Nucleus accumbens (tissue), 56 donors: ENCODE data around the gene STX8.
"Not testable (repeated sequence)": the region's sequence is repeated elsewhere in the genome, so short reads cannot be mapped to it uniquely, and the experiment has no call there.

Experiments used
- DNase-seq, 56 donors: peaks; one replicate each; lab custom pipeline; 2025; lab: John Stamatoyannopoulos, UW

STX8 gene

DNA sequence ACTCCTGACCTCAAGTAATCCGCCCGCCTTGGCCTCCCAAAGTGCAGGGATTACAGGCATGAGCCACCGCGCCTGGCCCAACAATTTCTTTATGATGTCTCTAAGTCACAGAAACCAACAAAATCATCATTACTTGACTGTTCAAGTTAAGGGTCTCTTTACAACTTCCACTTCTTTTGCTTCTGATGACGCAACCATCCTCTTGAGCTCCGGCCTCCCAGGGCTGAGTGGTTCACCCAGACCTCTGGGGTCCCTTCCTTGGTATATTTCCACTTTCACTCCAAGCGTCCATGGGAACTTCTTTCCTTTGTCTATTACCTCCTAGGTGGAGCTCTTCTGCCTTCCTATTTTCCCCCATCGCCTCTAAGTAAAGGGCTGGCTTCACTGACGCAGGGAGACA lies 300.6 kb downstream of the STX8 start:
- DNase-seq: no peak

DNA sequence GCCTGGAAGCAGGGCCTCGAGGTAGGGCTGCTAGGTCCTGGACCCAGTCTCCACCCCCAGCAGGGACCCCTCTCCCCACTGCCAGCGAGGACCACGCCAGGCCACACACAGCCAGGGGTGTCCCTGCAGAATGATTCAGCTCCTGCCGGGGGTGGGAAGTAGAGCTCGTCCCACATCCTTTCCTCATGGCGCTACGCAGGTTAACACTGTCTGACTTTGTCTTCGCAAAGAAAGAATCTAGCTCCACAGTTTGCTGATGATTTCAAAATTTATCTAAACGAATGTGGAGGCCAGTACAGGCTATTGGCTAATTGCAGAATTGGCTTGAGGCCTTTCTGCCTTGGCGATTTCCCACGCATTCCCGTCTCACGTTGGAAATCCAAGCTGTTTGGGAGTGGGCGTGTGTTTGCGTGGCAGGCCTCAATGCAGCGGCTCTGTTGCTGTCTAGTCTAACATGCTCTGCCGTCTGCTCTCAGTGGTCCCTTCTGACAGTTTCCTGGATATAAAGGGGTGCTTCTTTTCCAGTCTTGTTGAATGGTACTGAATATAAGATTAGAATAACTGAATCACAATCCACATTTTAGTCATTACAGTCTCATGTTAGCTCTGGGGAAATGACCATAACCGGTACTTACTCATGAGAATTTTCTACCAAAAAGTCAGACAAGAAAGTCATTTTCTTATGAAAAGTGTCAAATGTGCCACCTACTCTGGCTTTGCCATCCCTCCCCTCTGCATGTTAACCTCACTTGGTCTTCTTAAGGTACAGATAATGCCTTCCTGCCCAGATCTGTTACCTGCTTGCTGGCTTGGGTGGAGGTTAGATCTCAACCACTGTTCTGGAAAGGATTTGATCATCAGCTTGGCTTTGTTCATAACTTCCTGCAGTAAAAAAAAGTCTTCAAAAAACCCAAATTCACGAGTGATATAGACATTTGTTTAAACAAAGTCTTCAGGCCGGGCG lies 301.9 kb downstream of the STX8 start:
- DNase-seq: no peak

DNA sequence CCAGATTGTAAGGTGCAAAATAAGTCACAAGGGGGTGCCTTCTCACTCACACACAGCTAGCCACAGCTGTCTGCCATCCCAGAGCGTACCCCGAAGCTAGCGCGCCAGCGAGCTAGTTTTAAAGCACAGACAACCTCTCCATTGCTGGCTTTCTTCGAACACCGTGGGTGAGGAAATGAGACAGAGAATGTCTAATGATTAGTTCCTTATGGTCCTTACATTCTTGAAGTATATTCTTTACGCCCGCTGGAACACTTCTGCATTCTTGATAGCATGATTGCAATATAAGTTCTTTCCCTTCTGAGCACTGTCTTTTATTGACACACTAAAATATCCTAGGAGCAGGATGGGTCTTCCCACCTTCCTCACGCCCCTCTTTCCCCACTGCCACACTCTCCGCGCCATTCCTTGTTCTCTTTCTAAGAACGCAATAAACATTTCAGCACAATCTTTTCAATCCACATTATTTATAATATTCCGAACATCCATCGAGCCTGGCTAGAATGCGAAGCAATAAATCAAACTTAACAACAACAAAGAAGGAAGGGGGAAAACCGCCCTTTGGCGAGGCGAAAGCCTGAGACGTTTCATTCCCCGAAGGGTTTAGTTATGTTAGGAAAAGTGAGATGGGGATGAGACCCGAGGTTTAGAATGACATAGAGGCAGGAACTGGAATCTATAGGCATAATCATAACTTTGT lies 303.0 kb downstream of the STX8 start:
- peak in 2 of 56 donors; percentile 22 to 54 for DNase-seq

DNA sequence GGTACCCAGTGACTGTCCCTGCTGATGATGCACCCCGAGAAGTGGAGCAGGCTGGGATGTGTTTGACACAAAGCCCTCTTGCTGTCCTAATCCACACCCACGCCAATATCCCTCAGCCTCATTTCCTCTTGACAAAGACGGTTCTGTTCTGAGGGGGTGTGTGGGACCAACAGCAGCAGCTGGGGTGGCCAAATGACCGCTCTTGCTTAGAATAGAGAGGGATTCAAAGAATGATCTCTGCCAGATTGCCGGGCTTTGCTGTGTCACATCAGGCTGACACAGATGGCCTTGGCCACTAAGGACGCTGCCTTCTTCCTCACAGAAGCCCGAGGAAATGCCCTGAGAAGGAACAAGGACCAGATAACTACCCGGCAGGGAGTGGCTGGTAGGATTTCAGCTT lies 303.6 kb downstream of the STX8 start:
- DNase-seq: peak in 53 of 56 donors; percentile 3 to 88 (median 69)

DNA sequence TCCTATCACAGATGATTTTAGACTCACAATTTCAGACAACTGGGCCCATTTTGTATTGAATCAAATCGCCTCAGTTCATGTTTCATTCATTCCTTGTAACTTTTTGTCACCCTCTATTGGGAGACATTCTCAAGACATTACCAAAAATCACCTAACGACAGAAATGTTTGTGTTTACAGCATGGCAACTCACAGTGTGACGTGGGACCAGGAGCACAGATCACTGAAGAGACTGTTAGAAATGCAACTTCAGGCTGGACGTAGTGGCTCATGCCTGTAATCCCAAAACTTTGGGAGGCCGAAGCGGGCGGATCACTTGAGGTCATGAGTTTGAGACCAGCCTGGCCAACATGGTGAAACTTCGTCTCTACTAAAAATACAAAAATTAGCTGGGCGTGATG lies 304.7 kb downstream of the STX8 start:
- DNase-seq: no peak

DNA sequence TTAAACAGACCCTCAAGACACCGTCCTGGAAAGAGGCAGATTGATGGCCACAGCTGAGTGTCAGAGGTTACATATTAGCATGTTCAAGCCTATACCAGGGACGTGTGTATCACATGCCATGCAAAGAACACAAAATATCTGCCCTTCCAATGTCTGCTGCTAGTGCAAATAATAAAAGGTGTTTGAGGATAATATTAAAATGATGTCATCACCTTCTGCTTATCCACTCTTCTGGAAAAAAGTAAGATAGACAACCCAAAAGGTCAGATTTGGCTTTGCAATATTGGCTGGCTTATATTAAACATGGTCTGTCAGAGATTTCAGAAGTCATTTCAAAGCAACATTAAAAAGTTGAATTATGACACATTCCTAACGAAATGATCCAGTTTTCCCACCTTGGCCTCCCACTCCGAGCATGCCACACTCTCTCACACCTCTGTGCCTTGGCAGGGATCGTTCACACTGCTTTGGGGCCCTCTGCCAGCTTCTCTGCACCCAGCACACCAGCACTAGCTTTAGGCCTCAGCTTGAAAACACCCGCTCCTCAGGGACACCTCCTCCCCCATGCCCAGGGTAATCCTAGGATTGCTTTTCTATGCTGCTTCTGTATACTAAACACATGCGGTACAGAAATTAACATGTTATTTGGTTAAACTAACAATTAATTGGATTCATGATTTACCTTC lies 306.1 kb downstream of the STX8 start:
- DNase-seq: no peak

DNA sequence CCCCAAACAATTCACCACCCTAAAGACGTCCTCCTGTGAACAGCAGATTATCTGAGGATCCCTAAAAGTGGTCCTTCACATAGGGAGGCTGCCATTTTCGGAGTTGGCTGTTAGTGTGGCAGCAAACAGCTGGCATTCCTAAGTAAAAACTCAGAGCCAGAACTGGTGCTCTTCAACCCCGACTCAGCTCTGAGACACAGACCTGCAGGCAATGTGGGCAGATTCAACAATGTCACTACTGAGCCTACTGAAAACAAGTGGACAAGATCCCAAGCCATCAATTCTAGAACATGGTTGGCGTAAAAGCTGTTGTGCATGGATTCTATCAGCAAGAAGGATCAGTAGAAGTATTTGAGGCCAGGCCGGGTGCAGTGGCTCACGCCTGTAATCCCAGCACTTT lies 307.1 kb downstream of the STX8 start:
- DNase-seq: no peak

DNA sequence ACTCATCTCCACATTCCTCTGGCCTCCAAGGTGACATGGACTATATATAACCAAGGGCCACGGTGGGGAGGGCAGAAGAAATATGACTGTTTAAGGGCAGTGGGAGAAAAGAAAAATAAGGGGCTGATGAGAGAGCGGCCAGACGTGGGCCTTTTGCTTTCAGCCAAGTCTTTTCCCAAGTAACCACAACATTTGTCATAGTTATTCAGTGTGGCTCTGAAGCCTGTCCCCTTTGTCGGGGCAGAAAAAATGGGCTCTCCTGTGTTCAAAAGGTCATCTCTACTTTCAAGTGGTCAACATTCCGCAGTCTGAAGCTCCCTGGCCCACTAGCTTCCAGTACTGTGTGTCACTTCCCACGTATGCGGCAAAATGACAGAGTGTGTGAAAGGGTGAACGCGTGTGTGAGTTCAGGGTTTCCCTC lies 308.9 kb downstream of the STX8 start:
- DNase-seq: no peak

DNA sequence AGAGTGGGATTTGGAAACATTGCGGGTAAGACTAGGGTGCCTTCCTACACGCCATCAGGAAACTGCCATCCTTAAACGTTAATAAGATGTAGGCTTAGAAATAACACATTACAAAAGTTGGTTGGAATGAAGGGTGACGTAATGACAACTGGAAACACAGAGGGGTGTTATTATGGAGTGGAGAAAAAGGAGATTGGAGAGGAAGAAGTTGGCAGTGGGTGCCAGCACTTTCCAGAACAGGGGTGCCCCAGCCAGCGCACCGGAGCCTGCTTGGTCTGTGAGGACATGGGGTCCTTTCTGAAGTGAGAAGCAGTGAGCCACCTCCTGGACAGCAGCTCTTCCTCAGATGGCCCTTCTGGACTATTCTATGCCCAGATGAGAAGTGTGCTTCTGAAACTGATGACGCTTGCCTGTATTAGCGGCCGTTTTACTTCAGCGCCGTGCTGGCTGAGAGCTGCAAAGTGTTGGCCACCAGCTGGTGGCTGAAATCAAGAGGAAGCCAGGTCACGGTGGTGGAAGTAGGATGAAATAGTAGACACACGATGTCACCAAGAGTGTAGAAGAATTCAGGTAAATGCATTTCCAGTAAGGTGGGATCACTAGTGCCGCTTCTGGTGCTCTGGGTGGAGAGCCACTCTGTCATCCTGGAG lies 309.5 kb downstream of the STX8 start:
- no peak for DNase-seq

DNA sequence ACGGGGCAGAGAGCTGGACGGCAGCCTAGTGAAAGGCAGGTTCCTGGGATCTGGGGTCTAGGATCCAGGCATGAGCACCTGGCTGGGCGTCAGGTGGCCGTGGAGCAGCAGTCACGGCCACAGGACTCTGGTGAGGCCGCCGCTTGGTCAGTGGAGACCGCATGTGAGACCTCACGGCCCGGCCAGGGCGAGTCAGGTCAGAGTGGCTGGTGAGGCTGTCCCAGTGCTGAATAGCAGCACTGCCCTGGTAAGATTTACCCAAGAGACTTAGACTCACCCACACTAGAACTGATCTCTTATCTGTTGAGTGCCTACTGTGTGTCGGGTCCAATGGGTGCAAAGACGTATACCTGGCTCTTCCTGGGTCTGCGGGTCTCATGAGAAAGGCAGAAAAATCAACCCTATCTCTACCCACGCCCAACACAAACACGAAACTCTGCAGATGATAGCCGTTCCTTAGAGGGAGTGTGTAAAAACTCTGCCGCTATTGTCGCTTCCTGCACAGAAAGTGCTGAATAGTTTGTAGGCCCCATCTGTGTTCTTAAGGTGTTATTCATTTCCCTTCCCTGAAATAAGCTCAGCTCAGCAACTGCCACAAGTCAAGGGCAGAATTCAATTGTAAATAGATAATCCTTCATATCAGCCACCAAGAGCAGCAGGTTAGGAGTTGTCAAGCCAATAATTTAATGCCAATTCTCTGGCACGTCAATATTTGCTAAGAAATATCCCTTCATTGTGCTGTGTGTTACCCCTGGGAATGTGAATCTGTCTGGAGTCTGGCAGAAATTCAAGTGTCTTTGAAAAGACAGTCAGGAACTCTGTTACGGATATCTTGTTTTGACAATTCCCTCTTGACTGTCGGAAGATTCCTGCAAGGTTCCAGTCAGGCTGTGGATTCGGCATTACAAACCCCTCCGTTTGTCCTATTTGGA lies 314.3 kb downstream of the STX8 start:
- DNase-seq: no peak

DNA sequence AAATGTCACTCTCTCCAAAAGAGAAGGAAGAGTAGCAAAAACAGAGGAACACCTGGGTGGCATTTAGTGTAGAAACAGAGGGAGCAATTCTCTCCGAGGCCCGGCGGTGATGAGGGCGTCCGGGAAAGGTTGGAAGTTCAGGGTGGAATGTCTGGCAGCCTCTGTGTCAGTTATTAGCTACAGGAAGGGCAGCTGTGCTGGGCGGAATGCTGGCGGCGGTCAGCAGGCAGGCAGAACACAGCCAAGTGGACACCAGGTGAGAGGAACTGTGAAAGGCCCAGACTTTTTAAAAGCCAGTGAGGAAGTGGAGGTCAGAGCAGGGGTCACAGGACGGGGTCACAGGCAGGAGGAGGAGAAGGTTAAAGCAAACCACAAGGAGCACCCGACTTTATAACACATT lies 316.2 kb downstream of the STX8 start:
- DNase-seq: no peak

DNA sequence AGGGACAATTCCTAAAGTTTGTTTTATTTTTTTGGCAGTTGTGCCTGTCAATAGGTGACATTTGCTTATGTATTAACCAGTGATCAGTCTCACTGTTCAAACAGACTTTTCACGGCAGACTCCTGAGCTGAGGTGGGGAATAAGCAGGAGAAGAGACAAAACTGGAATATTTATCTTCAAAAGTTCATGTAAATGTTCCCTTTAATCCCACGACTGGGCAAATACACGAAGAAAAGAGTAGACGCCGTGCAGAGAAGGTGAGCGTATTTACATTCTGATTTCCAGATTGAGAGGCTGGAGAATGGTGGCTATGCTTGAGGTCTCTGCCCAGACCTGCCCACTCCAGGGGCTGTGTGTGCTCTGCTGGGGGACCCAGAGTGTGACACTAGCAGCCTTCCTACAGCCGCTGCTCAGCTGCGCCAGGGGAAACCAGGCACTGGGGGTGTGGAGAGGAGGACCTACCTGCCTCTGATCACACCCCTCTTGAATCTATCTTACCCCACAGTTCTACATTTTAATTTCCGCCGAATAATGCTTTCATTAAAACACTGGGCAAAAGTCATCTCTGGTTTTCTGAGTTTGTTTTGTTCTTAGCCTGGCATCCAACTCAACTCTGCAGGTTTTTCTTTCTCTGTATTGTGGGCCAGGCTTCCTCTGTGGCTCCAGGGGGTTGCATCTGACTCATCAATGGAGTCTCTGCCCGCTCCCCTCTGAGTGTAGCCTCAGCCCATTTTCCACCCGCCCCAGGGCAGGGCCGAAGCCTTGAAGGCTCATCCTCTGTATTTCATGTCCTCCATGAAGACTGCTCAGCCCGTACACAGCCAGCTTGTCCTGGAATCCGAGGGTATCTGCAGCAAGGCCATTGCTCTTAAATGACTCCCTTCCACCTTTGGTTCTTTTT lies 317.3 kb downstream of the STX8 start:
- no peak for DNase-seq

DNA sequence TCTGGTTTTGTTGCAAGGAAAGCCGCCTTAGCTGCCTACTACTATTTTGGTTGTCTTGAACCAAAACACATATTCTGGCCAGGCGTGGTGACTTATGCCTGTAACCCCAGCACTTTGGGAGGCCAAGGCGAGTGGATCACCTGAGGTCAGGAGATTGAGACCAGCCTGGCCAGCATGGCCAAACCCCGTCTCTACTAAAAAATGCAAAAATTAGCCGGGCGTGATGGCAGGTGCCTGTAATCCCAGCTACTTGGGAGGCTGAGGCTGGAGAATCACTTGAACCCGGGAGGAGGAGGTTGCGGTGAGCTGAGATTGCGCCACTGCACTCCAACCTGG lies 318.0 kb downstream of the STX8 start:
- not testable (repeated sequence) for DNase-seq

DNA sequence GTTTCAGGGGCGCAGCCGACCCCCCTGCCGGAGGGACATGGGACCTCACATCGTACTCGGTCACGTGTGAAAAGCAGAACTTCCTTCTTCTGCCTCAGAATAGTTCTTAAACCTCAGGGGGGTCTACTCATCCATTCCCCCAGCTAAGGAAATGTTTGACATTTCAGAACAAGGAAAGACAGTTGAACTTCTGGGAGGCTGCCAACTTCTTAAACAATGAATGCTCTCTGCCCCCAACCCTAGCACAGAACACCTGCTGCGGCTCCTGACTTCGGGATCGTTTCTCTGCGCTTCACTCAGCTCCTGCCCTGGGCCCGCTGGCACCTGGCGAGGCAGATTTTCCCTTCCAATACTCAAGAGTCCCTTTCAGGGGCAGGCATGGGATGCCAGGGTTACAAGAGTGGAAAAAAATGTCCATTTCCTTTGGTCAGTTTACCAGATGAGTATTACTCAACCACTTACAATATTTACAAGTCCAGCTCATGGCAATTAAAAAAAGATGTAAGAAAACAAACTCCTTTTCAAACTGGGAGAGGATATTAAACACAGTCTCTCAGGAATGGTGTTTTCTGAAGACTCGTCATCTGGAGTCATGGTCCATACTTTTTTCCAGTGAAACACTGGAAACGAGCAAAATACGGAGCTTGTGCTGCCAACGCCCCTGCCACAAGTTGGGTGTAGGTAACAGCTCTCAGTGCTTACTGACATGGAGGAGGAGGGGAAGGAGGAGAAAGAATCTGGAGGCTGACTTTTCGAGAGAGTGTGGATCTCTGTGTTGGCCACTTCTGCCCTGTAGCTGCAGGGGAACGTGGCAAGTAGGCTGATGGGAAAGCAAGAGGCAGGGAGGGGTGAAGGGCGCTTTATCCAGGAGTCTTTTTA lies 318.6 kb downstream of the STX8 start:
- no peak for DNase-seq

DNA sequence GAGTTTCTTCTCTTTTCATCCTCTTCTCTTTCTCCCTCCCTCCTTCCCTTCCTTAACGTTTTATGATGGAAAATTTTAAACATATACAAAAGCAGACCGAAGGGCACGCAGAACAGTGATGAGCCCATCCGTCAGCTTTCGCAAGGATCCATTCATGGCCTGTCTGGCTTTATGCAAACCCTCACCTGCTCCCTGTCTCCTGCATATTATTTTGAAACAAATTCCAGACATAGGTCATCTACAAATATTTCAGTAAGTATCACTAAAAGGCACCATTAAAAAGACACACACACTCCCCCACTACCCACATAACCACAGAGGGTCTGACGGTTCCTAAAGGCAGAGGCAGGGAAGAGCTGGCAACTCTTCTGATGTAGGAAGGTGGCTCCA lies 319.3 kb downstream of the STX8 start:
- no peak for DNase-seq

DNA sequence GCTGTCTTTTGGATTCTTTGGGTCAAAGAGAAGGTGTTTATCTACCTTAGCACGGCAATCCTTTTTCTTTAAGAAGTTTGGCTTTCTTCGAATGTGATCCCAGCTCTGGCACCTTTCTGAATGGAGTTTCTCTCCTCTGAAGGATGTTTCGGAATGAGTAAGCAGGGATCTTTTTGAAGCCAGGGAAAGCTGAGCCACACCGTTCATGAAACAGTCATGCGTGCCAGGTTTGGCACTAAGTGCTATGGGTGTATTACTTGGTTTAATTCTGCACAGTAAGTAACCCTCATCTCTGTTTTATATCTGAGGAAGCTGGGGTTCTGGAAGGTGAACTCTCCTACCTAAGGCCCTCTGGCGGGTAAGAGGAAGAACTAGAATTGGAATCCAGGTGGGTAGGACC lies 319.8 kb downstream of the STX8 start:
- DNase-seq: no peak

DNA sequence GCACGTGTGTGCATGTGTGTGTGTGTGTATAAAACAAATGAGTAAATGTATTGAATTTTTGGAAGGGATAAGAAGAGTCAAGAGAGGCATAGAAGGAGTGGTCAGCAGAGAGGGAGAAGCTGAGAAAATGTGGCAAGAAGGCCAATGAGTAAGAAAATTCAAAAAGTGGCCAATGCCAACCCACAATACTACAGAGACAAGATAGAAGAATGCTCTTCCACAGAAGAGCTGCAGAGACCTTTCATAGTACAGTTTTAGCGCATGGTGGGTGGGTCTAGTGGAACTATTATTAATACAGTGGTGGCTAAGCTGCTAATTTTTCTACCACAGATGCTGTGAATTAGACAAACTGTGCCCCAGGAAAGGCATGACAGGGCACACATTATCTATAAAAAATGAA lies 320.8 kb downstream of the STX8 start:
- DNase-seq: no peak

DNA sequence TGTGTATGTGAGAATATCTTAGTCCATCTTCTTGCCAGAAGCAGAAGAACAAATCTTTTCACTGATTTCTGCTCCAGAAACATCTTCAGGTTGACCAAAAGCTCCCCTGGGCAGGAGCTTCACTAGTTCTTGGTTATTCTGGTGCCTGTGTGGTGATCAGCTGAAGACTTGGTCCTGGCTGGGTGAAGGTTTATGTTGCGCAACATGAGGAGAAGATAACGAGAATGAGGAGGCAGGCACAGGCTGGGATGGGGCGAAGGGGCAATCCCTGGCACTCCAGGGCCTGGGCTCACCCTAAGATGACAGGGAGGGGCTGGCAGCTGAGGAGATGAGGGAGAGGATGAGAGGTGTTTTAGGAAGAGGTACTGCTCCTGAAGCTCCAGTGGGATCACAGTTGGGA lies 322.3 kb downstream of the STX8 start:
- no peak for DNase-seq
